GM08714 (cell line): ENCODE results near the gene NINJ2.

Experiments used
- H3K4me3 ChIP-seq: fragments of 200-500 bp; sonication (Bioruptor generic); 2 replicates; pipeline ENCODE4 v1.5.1; 2014; ENCODE audit warnings: mild to moderate bottlenecking, low read length, inconsistent platforms
- ZNF274 ChIP-seq: IDR thresholded peaks from 2 replicates; pipeline ENCODE4 v1.6.1; 2012; ENCODE audit warnings: mild to moderate bottlenecking, low read depth, low read length

Gene NINJ2

GRCh38 chr12:573232-573631, 90.0 kb downstream of the NINJ2 start:
- no peak for TF ChIP-seq ZNF274
- no peak overlapping the region for H3K4me3 ChIP-seq

GRCh38 chr12:572532-572899, 90.7 kb downstream of the NINJ2 start:
- no peak overlapping the region for H3K4me3 ChIP-seq
- no peak for TF ChIP-seq ZNF274

- no peak for TF ChIP-seq ZNF274
- no peak overlapping the region for H3K4me3 ChIP-seq
These were observed 91.3 kb downstream of the NINJ2 start for GRCh38 chr12:571795-572531.

GRCh38 chr12:570921-571794, 92.1 kb downstream of the NINJ2 start:
- H3K4me3 ChIP-seq = no peak overlapping the region

GRCh38 chr12:570435-570920, 92.8 kb downstream of the NINJ2 start:
- H3K4me3 ChIP-seq = no peak overlapping the region
- TF ChIP-seq ZNF274 = no peak

More at GRCh38 chr12:570921-571794, 92.1 kb downstream of the NINJ2 start:
- TF ChIP-seq ZNF274 = no peak

GRCh38 chr12:569803-570434, 93.3 kb downstream of the NINJ2 start:
- no peak for TF ChIP-seq ZNF274
- H3K4me3 ChIP-seq = peak overlapping the region; percentile 51; the same call in 1 of the 2 replicates

- H3K4me3 ChIP-seq = no peak overlapping the region
- no peak for TF ChIP-seq ZNF274
These were observed 94.1 kb downstream of the NINJ2 start for GRCh38 chr12:569091-569676.

- no peak for TF ChIP-seq ZNF274
- H3K4me3 ChIP-seq = no peak overlapping the region
These were observed 94.8 kb downstream of the NINJ2 start for GRCh38 chr12:568486-568885.

GRCh38 chr12:565589-566105, 97.6 kb downstream of the NINJ2 start:
- TF ChIP-seq ZNF274 = no peak
- no peak overlapping the region for H3K4me3 ChIP-seq

- no peak for TF ChIP-seq ZNF274
- H3K4me3 ChIP-seq = no peak overlapping the region
These were observed 98.1 kb downstream of the NINJ2 start for GRCh38 chr12:565161-565560.

GRCh38 chr12:563787-564298, 99.4 kb downstream of the NINJ2 start:
- no peak overlapping the region for H3K4me3 ChIP-seq
- TF ChIP-seq ZNF274 = no peak

GRCh38 chr12:563250-563781, 99.9 kb downstream of the NINJ2 start:
- TF ChIP-seq ZNF274 = no peak
- no peak overlapping the region for H3K4me3 ChIP-seq

- no peak overlapping the region for H3K4me3 ChIP-seq
- TF ChIP-seq ZNF274 = no peak
These were observed 100.6 kb downstream of the NINJ2 start for GRCh38 chr12:562634-563033.

- TF ChIP-seq ZNF274 = no peak
- no peak overlapping the region for H3K4me3 ChIP-seq
These were observed 101.2 kb downstream of the NINJ2 start for GRCh38 chr12:561908-562593.
